ENCODE results near the gene CFAP119. TPM values are rescaled to one million over a fixed set of nuclear protein-coding genes. Genes with fewer than 3 reads are reported as not detected.
A peak's percentile ranks its signal among the peaks of the same experiment; 100 is the strongest.

The CFAP119 gene
- total and polyA plus RNA-seq, 9 of the 15 experiments (the other 6 are each of a cell fraction or from before 2014, with no cell fraction given), result 5.5 to 33.7 (median 9.6) TPM

DNA sequence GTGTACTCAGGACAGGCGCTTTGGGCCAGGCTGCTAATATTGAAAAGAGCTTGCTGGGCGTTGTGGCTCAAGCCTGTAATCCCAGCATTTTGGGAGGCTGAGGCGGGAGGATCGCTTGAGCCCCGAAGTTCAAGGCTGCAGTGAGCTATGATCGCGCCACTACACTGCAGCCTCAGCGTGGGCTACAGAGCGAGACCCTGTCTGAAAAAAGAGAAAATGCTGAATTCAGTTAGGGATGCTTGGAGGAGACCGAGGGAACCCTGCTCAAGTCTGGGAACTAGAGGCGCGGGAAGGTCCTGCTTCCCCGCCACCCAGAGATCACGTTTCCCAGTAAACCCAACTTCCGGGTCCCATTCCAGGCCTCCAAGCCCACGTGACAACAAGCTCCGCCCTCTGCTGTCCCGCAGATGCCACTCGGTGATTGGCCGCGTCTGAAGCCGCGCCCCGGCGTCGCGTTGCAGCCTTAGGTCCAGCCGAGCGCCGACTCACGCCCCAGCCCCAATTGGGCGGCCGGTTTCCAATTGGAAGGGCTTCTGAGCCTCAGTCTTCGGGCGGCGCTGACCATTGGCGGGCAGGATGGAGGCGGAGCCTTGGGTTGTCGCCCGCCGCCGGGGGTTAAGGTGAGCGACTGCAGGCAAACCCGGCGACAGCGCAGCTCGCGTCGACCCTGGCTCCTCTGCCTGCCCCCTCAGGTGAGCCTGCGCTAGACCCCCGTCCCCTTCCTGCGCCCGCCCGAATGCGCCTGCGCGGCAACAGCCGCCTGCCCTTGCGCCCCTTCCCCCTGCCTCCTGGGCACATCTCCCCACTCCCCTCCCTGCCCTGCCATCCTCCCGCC, 13.8 kb downstream of the CFAP119 start, which contains the start of gene PHKG2 (continued):
- TF ChIP-seq DNMT1 (IDR thresholded peaks at IDR 0.05) (no peak), ZNF146 (CRISPR knock-in tag; IDR thresholded peaks at IDR 0.05; ENCODE audit: unreplicated experiment) (no peak), ADNP (tag; IDR thresholded peaks at IDR 0.05) (no peak), CBFA2T2 (conservative IDR thresholded peaks at IDR 0.05) (peak; percentile 77), CHD4 (IDR thresholded peaks at IDR 0.05; ENCODE audit: insufficient read depth, insufficient replicate concordance, low read depth, low read length, poor library complexity, severe bottlenecking) (no peak), SRSF1 (IDR thresholded peaks at IDR 0.05; ENCODE audit: low read depth, low read length) (no peak), NFATC3 (IDR thresholded peaks at IDR 0.05) (no peak), JUNB (CRISPR knock-in tag; conservative IDR thresholded peaks at IDR 0.05) (no peak), RAD51 (IDR thresholded peaks at IDR 0.05; ENCODE audit: borderline replicate concordance, low read depth) (peak; percentile 97), ZNF778 (CRISPR knock-in tag; IDR thresholded peaks at IDR 0.05) (no peak), TFAM (CRISPR knock-in tag; conservative IDR thresholded peaks at IDR 0.05) (no peak), ZNF668 (CRISPR knock-in tag; IDR thresholded peaks at IDR 0.05) (no peak), NR2F6 (CRISPR knock-in tag; IDR thresholded peaks at IDR 0.05) (0 out of 2 replicates have a peak, but pooled peaks have one; percentile 21), TRIM24 (IDR thresholded peaks at IDR 0.05) (no peak), PHTF2 (CRISPR knock-in tag; IDR thresholded peaks at IDR 0.05) (no peak), MEF2A (IDR thresholded peaks at IDR 0.05; ENCODE audit: control insufficient read depth, low read depth, low read length) (no peak), BCOR (IDR thresholded peaks at IDR 0.05) (0 out of 2 replicates have a peak, but pooled peaks have one; percentile 55), ZNF134 (CRISPR knock-in tag; conservative IDR thresholded peaks at IDR 0.05) (no peak)
- TF ChIP-seq, protein P1, sequence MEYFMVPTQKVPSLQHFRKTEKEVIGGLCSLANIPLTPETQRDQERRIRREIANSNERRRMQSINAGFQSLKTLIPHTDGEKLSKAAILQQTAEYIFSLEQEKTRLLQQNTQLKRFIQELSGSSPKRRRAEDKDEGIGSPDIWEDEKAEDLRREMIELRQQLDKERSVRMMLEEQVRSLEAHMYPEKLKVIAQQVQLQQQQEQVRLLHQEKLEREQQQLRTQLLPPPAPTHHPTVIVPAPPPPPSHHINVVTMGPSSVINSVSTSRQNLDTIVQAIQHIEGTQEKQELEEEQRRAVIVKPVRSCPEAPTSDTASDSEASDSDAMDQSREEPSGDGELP (CRISPR knock-in tag; IDR thresholded peaks at IDR 0.05; ENCODE audit: borderline replicate concordance), result peak; percentile 76
- TF ChIP-seq, protein P2, sequence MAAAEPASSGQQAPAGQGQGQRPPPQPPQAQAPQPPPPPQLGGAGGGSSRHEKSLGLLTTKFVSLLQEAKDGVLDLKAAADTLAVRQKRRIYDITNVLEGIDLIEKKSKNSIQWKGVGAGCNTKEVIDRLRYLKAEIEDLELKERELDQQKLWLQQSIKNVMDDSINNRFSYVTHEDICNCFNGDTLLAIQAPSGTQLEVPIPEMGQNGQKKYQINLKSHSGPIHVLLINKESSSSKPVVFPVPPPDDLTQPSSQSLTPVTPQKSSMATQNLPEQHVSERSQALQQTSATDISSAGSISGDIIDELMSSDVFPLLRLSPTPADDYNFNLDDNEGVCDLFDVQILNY (CRISPR knock-in tag; IDR thresholded peaks at IDR 0.05), result 0 out of 2 replicates have a peak, but pooled peaks have one; percentile 28
- TF ChIP-seq, protein P3, sequence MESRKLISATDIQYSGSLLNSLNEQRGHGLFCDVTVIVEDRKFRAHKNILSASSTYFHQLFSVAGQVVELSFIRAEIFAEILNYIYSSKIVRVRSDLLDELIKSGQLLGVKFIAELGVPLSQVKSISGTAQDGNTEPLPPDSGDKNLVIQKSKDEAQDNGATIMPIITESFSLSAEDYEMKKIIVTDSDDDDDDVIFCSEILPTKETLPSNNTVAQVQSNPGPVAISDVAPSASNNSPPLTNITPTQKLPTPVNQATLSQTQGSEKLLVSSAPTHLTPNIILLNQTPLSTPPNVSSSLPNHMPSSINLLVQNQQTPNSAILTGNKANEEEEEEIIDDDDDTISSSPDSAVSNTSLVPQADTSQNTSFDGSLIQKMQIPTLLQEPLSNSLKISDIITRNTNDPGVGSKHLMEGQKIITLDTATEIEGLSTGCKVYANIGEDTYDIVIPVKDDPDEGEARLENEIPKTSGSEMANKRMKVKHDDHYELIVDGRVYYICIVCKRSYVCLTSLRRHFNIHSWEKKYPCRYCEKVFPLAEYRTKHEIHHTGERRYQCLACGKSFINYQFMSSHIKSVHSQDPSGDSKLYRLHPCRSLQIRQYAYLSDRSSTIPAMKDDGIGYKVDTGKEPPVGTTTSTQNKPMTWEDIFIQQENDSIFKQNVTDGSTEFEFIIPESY (CRISPR knock-in tag; IDR thresholded peaks at IDR 0.05), result peak; percentile 34; the same call in 1 of the 2 replicates

Data from K562 (cell line).